GM18502 (cell line): ENCODE measurements around the gene ZSCAN5B.
"Not testable (repeated sequence)": the region's sequence is repeated elsewhere in the genome, so short reads cannot be mapped to it uniquely, and the experiment has no call there.

Experiments used
- ATAC-seq: cut with Tn5 transposase; IDR thresholded peaks from one replicate; pipeline ENCODE4 v1.9.1; 2021; ENCODE audit warnings: mild to moderate bottlenecking; ENCODE audit not compliant: unreplicated experiment, poor library complexity

ZSCAN5B gene

GRCh38 chr19:56197646-56198045 lies at the start of gene ZSCAN5B:
ZSCAN5B (minus strand) TSS chr19:56197783; CDS start chr19:56193052, 4,731 bp downstream.
- not testable (repeated sequence) for ATAC-seq

- ATAC-seq = not testable (repeated sequence)
These were observed 48.2 kb upstream of the ZSCAN5B start for GRCh38 chr19:56245764-56246163.

- ATAC-seq = no peak
These were observed 47.6 kb upstream of the ZSCAN5B start for GRCh38 chr19:56245121-56245740.

GRCh38 chr19:56223481-56223880 lies 25.9 kb upstream of the ZSCAN5B start:
- no peak for ATAC-seq

- no peak for ATAC-seq
These were observed 25.3 kb upstream of the ZSCAN5B start for GRCh38 chr19:56222901-56223300.

- no peak for ATAC-seq
These were observed 24.3 kb upstream of the ZSCAN5B start for GRCh38 chr19:56221851-56222250.

GRCh38 chr19:56221442-56221841 lies 23.9 kb upstream of the ZSCAN5B start:
- ATAC-seq = not testable (repeated sequence)

- ATAC-seq = no peak
These were observed 21.4 kb upstream of the ZSCAN5B start for GRCh38 chr19:56218961-56219360.

- ATAC-seq = no peak
These were observed 19.7 kb upstream of the ZSCAN5B start for GRCh38 chr19:56217039-56217949.

GRCh38 chr19:56211718-56212117 lies 14.1 kb upstream of the ZSCAN5B start:
- no peak for ATAC-seq

GRCh38 chr19:56210036-56210435 lies 12.5 kb upstream of the ZSCAN5B start:
- not testable (repeated sequence) for ATAC-seq

- ATAC-seq = no peak
These were observed 11.5 kb upstream of the ZSCAN5B start for GRCh38 chr19:56209091-56209490.

GRCh38 chr19:56207581-56207980 lies 10.0 kb upstream of the ZSCAN5B start:
- ATAC-seq = not testable (repeated sequence)

GRCh38 chr19:56201973-56202372 lies 4.4 kb upstream of the ZSCAN5B start, which contains the start of gene ZSCAN5C:
ZSCAN5C (plus strand) TSS chr19:56202273; CDS start chr19:56205914, 3,641 bp downstream.
- no peak for ATAC-seq

- ATAC-seq = no peak
These were observed 2.1 kb upstream of the ZSCAN5B start for GRCh38 chr19:56199687-56200086.

- no peak for ATAC-seq
These were observed 3.5 kb downstream of the ZSCAN5B start for GRCh38 chr19:56193981-56194640.

- ATAC-seq = no peak
These were observed 5.9 kb downstream of the ZSCAN5B start for GRCh38 chr19:56191711-56192110.

- no peak for ATAC-seq
These were observed 6.5 kb downstream of the ZSCAN5B start for GRCh38 chr19:56191115-56191514.

GRCh38 chr19:56189785-56190184 lies 7.8 kb downstream of the ZSCAN5B start:
- no peak for ATAC-seq

- no peak for ATAC-seq
These were observed 19.9 kb downstream of the ZSCAN5B start for GRCh38 chr19:56177564-56178243.
